ENCODE data around the gene CRPPA. TPM values are rescaled to one million over a fixed set of nuclear protein-coding genes. Genes with fewer than 3 reads are reported as not detected.

Gene CRPPA
- polyA plus RNA-seq, 3 donors from 2014 or later, result 0.28 to 0.82 (median 0.65) TPM

DNA sequence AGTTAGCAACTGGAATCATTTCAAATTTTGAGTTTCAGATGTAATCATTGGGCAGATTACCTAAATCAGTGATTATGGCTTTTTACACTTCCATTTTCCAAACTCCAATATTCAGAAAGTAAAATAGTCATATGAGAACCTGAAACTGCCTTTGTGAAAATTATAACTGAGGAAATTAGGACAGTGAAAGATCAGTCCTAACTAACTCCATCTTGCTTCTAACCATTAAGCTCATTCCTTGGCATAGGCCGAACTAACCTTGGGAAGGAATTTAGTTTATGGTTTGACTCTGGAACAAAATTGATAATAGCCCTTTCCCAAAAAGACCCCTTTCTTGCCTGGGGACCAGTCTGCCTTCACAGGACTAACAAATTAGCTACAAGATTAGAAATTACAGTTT lies 2.2 kb downstream of the CRPPA start:
- H3K9me3 Mint-ChIP-seq, result no peaks in the 10 kb centered on the region
- no peaks in the 10 kb centered on the region for H3K36me3 Mint-ChIP-seq

DNA sequence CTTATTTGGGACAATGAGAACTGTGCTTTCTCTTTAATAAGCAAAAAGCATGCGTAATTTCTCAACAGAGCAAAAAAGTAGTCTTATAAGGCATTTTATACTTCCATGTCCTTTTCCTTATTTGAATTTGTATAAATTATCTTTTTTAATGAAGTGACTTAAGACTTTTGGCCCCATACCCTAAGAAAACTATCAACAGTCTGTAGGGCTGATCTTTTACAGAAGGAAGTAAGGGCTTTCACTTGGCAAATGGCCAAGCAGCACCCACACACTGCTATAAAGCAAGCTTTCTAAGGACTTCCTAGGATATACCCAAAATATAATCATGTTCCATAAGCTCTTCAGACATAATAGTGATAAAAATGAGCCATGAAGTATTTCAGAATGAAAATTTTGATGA lies 3.4 kb downstream of the CRPPA start:
- Mint-ChIP-seq H3K27ac (no peak overlapping the region), H3K9me3 (no peaks in the 10 kb centered on the region), H3K36me3 (no peaks in the 10 kb centered on the region), H3K4me3 (no peak overlapping the region), H3K27me3 (ENCODE audit: low read depth in 3 of 3) (peaks cover 6 to 8% (median 8%) of the 10 kb centered on the region in 3 donors), H3K4me1 (peaks cover 25 to 26% of the 10 kb centered on the region in 2 donors)
- no peak for DNase-seq

More for the DNA sequence above, 2.2 kb downstream of the CRPPA start:
- no peak for DNase-seq
- peaks cover 25 to 26% of the 10 kb centered on the region in 2 donors for H3K4me1 Mint-ChIP-seq
- H3K27me3 Mint-ChIP-seq (ENCODE audit: low read depth in 3 of 3), result peaks cover 6 to 9% (median 8%) of the 10 kb centered on the region in 3 donors
- peak overlapping the region in 3 of 5 donors; percentile 61 to 67 (median 64) for H3K4me3 Mint-ChIP-seq
- no peak overlapping the region for H3K27ac Mint-ChIP-seq

DNA sequence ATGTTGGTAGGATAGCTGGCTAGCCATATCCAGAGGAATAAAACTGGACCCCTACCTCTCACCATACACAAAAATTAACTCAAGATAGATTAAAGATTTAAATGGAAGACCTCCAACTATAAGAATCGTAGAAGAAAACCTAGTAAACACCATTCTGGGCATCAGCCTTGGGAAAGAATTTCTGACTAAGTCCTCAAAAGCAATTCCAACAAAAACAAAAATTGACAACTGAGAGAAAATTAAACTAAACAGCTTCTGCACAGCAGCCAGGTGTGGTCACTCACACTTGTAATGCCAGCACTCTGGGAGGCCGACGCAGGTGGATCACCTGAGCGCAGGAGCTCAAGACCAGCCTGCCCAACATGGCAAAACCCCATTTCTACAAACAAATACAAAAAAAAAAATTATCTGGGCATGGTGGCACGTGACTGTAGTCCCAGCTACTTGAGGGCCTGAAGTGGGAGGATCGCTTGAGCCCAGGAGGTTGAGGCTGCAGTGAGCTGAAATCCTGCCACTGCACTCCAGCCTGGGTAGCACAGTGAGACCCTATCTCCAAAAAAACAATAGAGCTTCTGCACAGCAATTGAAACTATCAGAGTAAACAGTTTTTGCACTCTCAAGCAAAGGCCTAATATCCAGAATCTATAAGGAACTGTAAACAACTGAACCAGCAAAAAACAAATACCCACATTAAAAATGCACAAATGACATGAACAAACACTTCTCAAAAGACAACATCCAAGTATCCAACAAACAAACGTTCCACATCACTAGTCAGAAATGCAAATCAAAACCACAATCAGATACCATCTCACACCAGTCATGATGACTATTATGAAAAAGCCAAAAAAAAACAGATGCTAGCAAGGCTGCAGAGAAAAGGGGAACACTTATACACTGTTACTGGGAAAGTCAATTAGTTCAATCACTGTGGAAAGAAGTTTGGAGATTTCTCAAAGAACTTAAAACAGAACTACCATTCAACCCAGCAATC lies 4.8 kb downstream of the CRPPA start:
- Mint-ChIP-seq H3K4me3 (no peak overlapping the region), H3K4me1 (peaks cover 18 to 19% of the 10 kb centered on the region in 2 donors), H3K27me3 (ENCODE audit: low read depth in 3 of 3) (peaks cover 6 to 8% (median 8%) of the 10 kb centered on the region in 3 donors), H3K27ac (no peak overlapping the region), H3K9me3 (no peaks in the 10 kb centered on the region), H3K36me3 (no peaks in the 10 kb centered on the region)
- DNase-seq, result no peak

DNA sequence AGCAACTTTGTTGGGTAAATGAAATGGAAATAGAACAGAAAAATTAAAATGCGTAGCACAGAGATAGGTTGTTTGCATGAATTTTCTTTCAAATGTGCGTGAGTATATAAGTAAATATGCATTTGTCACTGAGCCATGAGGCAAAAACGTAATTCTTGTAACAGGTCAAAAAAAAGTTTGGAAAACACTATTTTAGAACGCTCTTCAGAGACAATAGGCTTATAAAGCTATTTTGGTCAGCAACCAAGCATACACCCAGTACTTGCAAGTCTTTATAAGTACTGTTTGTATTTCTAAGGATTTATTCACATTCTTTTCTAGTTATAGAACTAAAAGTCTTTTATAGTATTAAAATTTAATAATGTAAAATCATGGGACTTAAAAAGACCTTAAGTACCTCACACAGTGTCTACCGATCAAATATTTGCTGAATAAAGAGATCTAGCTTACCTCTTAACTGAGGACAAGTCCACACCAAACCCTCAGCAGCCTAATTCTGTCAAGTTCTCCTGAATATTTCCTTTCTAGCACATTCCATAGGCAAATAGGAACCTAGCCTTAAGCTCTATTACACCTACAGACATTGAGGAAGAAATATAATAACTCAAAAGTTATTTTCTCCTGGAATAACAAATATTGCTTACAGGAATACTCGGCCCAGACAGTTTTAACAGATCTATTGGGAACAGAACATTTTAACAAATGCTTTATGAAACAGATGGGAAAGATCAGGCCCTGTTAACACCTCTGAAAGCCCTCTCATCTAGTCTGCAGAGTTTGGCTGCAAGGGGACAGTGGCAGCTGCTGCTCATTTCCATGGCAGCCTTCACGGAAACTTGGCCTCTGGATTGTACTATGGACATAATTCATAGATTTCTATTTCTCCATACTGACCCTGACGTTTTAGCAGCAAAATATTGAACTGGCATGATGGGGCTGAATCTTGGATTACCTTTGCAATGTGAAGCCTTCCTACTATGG lies 8.8 kb downstream of the CRPPA start:
- peaks cover 0 to 3% of the 10 kb centered on the region in 2 donors for H3K4me1 Mint-ChIP-seq
- H3K27me3 Mint-ChIP-seq (ENCODE audit: low read depth in 3 of 3), result peaks cover 0 to 6% (median 5%) of the 10 kb centered on the region in 3 donors
- no peaks in the 10 kb centered on the region for H3K9me3 Mint-ChIP-seq
- H3K27ac Mint-ChIP-seq, result no peak overlapping the region
- no peak overlapping the region for H3K4me3 Mint-ChIP-seq
- no peak for DNase-seq
- H3K36me3 Mint-ChIP-seq, result no peaks in the 10 kb centered on the region

DNA sequence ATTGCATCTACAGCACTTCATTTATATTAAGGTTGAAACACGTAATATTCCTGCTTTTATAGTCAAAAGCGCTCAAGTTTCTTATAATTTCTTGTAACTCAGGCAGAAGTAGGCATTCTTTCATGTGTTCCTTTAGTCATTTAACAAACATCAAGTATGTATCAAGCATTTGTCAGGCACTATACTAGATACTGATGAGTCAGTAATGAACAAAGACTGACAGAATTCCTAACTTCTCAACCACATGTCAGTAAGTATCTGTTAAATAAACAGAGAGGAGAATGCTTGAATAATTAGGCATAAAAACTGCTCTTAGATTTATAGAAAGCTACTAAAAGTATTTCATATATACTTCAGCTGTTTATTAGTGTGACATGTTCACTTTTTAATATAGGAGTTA lies 9.9 kb downstream of the CRPPA start:
- peaks cover 0 to 4% (median 2%) of the 10 kb centered on the region in 3 donors for H3K27me3 Mint-ChIP-seq (ENCODE audit: low read depth in 3 of 3)
- no peak overlapping the region for H3K4me3 Mint-ChIP-seq
- H3K27ac Mint-ChIP-seq, result no peak overlapping the region
- H3K36me3 Mint-ChIP-seq, result no peaks in the 10 kb centered on the region
- H3K9me3 Mint-ChIP-seq, result no peaks in the 10 kb centered on the region
- DNase-seq, result no peak
- no peaks in the 10 kb centered on the region for H3K4me1 Mint-ChIP-seq

DNA sequence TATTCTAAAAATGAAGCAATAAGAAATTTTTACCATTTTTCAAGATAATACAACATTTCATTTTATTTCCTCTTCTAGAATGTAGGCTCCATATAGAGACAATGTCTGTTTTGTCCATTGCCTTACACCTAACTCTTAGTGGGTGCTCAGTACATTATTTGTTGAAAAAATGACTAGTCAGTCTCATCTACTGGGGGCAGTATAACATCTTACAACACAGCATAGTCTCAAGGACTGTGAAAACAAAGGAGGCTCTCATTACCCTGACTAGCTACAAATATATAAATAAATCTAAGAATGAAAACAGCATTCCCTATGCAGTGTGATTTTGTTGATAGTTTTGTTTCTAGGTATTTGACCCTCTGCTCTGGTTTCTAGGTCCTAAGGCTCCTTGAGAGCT lies 11.6 kb downstream of the CRPPA start:
- peaks cover 0 to 2% (median 1%) of the 10 kb centered on the region in 3 donors for H3K27me3 Mint-ChIP-seq (ENCODE audit: low read depth in 3 of 3)
- peaks cover 0 to 4% (median 0%) of the 10 kb centered on the region in 3 donors for H3K36me3 Mint-ChIP-seq
- no peak overlapping the region for H3K4me3 Mint-ChIP-seq
- H3K27ac Mint-ChIP-seq, result no peak overlapping the region
- no peaks in the 10 kb centered on the region for H3K9me3 Mint-ChIP-seq
- no peak for DNase-seq
- no peaks in the 10 kb centered on the region for H3K4me1 Mint-ChIP-seq

DNA sequence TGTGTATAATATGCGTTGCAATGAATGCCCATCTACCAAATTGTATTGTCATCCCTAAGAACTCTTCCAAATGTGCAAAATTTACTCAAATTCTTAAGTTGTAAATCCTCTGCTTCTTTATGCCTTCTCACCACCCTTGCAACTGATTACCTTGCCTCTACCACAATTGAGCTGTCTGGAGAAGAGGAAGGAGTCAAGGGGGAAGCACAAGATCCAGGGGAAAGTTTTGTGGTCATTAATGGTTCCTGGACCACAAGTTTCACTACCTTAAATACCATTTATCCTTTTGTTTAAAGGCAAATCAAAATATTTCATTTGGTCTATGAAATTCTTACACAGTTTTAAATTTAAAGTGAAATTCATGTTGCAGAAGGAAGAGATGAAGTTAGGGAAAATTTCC lies 16.7 kb downstream of the CRPPA start:
- H3K36me3 Mint-ChIP-seq, result peaks cover 12 to 29% (median 21%) of the 10 kb centered on the region in 3 donors
- H3K9me3 Mint-ChIP-seq, result peaks cover 0 to 27% (median 20%) of the 10 kb centered on the region in 6 donors
- H3K4me3 Mint-ChIP-seq, result no peak overlapping the region
- no peaks in the 10 kb centered on the region for H3K4me1 Mint-ChIP-seq
- DNase-seq, result no peak
- no peak overlapping the region for H3K27ac Mint-ChIP-seq
- H3K27me3 Mint-ChIP-seq (ENCODE audit: low read depth in 3 of 3), result peaks cover 2 to 7% (median 5%) of the 10 kb centered on the region in 3 donors

DNA sequence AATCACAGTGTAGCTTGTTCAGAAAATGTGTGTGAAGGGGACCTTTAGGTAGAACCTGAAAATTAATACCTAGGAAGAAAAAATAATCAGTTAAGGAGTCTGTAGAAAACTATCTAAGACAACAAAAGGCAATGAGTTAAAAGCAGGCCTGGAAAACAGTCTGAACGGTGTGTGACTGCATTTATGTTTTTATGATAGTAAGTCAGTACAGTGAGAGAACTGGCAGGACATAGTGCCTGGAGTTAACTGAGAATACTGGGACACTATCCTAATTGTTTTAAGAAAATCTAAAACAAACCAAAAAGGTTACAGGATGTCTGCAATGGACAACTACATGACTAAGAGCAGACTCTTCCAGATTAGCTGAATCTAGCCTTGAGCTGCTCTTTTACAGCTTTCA lies 17.9 kb downstream of the CRPPA start:
- Mint-ChIP-seq H3K4me1 (no peaks in the 10 kb centered on the region), H3K27ac (no peak overlapping the region), H3K27me3 (ENCODE audit: low read depth in 3 of 3) (peaks cover 2 to 9% (median 7%) of the 10 kb centered on the region in 3 donors), H3K4me3 (no peak overlapping the region), H3K9me3 (peaks cover 0 to 27% (median 20%) of the 10 kb centered on the region in 6 donors), H3K36me3 (peaks cover 12 to 29% (median 21%) of the 10 kb centered on the region in 3 donors)
- no peak for DNase-seq

DNA sequence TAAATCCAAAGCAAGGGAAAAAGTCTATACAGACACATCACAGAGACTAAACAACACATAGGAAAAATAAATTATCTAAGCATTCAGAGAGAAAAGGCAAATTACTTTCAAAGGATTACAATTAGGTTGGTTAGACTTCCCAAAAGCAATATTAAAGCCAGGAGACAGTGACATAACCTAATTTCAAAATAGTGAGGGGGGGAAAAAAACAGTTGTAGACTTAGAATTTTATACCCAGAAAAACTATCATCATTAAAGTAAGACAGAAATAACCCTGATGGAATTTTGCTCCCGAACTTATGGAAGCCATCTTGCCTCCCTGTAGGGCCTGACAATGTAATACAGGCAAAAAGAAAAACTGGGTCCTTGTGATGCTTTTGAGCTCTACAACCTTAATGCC lies 18.4 kb downstream of the CRPPA start:
- Mint-ChIP-seq H3K4me3 (no peak overlapping the region), H3K36me3 (peaks cover 12 to 29% (median 21%) of the 10 kb centered on the region in 3 donors), H3K4me1 (no peaks in the 10 kb centered on the region), H3K9me3 (peaks cover 0 to 27% (median 20%) of the 10 kb centered on the region in 6 donors), H3K27ac (no peak overlapping the region), H3K27me3 (ENCODE audit: low read depth in 3 of 3) (peaks cover 2 to 9% (median 7%) of the 10 kb centered on the region in 3 donors)
- no peak for DNase-seq

DNA sequence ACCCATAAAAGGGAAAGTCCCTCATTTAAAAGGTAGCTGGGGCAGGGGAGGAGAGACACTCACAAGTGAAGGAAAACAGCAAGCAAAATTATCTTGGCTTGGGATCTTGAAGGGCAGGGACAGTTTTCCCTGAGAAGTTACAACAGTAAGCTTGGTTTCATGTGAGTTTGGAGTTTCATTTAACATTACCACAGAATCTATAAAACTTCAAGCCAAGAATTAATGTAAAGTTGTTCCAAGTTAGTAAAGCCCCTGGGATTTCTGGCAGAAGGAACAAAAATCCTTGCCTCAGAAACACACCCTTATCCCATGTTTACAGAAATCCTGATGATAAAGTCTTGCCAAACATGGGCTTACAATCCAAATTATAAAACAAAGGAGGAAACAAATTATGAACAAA lies 19.2 kb downstream of the CRPPA start:
- H3K4me3 Mint-ChIP-seq, result no peak overlapping the region
- peaks cover 0 to 27% (median 20%) of the 10 kb centered on the region in 6 donors for H3K9me3 Mint-ChIP-seq
- H3K27ac Mint-ChIP-seq, result no peak overlapping the region
- H3K36me3 Mint-ChIP-seq, result peaks cover 12 to 29% (median 21%) of the 10 kb centered on the region in 3 donors
- no peaks in the 10 kb centered on the region for H3K4me1 Mint-ChIP-seq
- no peak for DNase-seq
- peaks cover 4 to 9% (median 7%) of the 10 kb centered on the region in 3 donors for H3K27me3 Mint-ChIP-seq (ENCODE audit: low read depth in 3 of 3)

DNA sequence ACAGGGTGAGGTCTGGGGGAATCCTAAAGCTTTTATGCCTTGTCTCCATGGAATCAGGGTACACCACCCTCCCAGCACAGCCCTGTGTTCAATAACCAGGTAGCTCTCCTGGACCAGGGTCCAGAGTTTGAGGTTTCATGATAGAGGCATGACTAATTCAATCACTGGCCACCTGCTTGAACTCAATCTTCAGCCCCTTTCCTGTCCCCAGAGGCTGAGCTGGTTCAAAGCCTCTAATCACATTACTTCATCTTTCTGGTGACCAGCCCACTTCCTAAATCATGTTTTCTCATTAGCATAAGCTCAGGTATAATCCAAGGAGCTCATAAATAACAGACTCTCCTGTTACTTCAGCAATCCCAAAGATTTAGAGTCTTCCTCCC lies 20.5 kb downstream of the CRPPA start:
- Mint-ChIP-seq H3K36me3 (peaks cover 17 to 31% (median 27%) of the 10 kb centered on the region in 3 donors), H3K27me3 (ENCODE audit: low read depth in 3 of 3) (peaks cover 12 to 19% (median 15%) of the 10 kb centered on the region in 3 donors), H3K4me1 (peaks cover 10 to 11% of the 10 kb centered on the region in 2 donors), H3K4me3 (no peak overlapping the region), H3K9me3 (peaks cover 0 to 35% (median 27%) of the 10 kb centered on the region in 6 donors), H3K27ac (no peak overlapping the region)
- no peak for DNase-seq

DNA sequence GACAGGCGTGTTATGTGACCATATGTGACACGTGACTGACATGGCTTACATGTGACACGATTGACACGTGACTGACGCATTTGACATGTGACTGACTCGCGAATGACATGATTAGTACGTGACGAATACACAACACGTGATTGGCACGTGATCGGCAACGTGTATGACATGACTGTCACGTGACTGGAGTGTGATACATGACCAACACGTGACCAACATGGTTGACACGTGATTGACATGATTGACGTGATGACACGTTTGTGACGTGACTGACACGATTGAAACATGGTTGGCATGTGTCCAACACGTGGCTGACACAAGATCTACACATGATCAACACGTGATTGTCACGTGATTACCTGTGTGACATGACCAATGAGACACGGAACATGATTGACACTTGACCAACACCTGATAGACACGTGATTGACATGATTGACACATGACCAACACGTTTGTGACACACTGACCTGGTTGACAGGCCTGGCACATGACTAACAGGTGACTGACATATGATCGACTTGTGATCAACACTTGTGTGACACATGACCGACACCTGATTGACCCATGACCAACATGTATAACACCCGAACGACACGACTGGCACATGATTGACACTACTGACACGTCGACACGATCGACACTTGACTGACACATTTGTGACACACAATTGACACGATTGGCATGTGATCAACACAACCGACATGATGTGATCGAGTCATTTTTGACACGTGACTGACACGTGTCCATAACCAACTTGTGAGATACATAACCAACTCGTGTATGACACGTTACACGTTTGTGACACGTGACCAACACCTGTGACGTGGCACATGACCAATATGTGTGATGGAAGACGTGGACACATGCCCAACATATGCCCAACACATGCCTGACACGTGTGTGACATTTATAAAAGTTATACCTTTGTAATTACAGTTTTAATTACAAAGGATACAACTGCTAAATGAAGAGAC lies 21.1 kb downstream of the CRPPA start:
- DNase-seq, result no peak
- H3K27me3 Mint-ChIP-seq (ENCODE audit: low read depth in 3 of 3), result peaks cover 12 to 19% (median 15%) of the 10 kb centered on the region in 3 donors

More for the DNA sequence above, 21.1 kb downstream of the CRPPA start:
- Mint-ChIP-seq H3K9me3 (peaks cover 0 to 35% (median 27%) of the 10 kb centered on the region in 6 donors), H3K36me3 (peaks cover 17 to 30% (median 27%) of the 10 kb centered on the region in 3 donors), H3K4me1 (peaks cover 10 to 13% of the 10 kb centered on the region in 2 donors), H3K4me3 (no peak overlapping the region), H3K27ac (peak overlapping the region in 2 of 6 donors; percentile 45 to 79)
